Hematopoietic multipotent progenitor cell treated with erythropoietin and hydrocortisone succinate and interleukin-3 and kit ligand, for 17 days (in vitro differentiated cells): Measurements from ENCODE around the gene CCDC80.
A peak's percentile ranks its signal among the peaks of the same experiment; 100 is the strongest.

Source experiments
- DNase-seq: peaks from one replicate; pipeline ENCODE4 v3.0.0-alpha.2; 2015; ENCODE audit warnings: low spot score

The CCDC80 gene

DNA sequence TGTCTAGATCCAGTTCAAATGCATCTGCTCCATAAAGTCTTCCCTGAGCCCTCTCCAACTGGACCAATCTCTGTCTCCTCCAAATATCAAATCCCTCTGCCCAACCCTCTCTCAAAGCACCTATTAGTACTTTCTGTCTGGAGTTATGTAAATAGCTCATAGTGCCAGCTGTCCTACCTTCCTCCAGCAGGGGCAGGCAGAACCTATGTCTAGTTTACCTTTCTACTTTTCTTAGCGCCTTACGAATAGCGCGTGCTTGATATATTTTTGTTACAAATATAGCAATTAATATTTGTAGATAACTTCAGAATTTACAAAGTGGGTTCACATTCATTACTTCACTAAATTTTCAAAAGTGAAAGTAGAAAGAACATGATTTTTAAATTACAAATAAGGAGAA is 14.0 kb upstream of the CCDC80 start:
- no peak for DNase-seq

DNA sequence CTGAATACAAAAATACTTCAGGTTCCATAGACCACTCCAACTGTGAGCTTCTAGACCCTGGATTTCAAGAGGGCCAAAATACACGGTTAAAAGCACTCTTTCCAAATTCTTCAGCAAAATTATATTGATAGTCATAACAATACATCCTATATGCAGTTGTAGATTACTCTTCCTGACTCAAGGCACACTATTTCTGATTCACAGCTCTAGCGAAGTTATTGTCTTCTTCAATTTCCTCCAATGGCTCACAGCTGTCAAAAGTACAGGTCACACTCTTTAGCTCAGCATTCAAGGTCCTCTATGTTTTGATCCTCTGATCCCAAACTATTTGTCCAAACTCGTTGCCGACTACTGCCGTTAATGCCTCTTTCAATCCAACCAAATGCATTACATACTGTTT is 13.5 kb upstream of the CCDC80 start:
- no peak for DNase-seq

DNA sequence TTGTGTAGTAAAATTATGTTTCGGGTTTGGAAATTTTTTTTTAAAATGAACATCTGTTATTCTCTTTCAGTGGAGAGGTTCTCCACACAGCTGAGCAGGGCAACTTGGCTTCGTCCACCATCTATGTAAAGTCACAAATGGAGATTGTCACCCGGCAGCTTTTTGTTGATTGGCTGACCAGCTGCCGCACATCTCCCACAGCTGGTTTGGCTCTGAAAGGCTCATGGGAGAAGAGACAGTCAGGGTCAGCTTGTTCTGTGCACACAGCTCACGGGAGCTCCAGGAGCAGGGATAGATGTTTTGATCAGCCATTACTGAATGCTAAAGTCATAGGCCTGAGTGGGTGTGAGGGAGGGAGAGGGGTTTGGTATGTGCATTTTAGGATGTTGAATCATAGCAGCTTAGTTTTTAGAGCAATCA is 12.9 kb upstream of the CCDC80 start:
- DNase-seq, result no peak

DNA sequence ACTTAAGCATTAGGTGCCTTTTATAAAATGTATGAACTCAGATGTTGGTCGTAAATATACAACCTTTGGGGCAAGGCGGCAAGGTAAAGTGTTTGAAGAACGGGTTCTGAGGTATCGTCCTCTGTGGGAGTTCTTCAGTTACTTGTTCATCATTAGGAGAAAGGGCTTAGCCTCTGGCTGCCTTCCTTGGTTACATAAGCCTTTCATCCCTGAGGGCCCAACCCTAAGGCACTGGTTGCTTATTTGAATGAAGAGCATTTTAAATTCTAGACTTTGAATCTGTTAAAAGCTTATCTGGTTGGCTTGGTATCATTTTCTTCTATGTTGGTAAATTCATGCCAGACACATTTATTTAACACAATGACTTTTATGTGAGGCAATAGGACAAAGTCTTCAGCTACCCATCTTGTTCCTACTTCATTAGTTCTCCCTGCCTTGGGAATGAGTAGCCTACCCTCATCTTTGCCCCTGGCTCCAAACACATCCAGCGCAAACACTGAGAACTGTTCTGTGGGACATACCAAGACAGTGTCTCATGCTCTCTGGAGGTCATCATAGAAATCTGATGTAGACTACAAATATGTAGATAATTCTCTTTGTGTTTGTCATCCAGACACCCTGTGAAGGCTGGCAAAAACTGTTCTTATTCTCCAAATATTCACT is 12.4 kb upstream of the CCDC80 start:
- DNase-seq, result no peak

DNA sequence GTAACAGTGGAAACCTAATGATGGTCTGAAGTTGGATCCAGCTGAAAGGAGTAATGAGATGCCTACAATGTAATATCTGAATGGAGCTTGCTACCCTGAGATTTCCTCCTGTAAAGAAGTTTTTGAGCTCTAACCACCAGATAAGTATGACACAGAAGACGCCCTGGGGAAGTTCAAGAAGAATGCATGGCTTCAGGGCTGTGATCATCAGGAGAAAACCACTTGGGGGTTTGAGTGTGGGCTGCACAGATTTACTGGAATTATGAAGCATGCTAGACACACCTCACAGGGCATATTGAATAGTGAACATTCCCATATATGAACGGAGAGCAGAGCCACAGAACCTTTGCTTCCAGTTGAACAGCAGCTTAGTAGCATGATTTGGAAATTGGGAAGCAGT is 10.6 kb upstream of the CCDC80 start:
- no peak for DNase-seq

DNA sequence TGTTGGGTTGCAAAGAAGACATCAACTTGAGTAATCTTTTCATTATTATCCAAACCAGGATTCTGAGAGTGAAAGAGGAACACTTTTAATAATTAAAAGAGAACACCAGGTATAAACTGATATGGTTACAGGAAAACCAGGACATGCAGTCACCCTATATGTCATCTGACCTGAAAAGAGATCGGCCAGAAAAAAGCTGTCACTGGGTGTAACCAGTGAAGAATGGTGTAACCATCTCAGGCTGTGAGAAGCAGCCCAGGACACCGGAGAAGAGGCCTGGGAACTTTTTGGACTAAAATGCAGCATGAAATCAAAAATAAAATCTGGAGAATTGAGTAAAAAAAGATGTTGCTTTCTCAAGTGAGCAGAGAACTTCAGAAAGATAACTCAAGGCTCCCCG is 10.1 kb upstream of the CCDC80 start:
- DNase-seq, result no peak

DNA sequence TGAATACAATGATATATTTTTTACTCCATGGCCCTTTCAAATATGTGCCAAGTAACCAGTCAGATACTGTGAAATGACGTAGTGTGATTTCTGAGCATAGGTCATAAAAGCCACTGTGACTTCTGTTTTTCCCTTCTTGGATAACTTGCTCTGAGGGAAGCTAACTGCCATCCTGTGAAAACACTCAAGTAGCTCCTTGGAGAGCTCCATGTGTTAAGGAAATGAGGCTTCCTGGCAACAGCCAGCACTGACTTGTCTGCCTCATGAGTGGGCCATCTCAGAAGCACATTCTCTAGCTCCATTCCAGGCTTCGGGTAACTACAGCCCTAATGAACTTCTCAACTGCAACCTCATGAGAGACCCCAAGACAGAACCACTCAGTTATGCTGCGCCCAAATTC is 9.5 kb upstream of the CCDC80 start:
- no peak for DNase-seq

DNA sequence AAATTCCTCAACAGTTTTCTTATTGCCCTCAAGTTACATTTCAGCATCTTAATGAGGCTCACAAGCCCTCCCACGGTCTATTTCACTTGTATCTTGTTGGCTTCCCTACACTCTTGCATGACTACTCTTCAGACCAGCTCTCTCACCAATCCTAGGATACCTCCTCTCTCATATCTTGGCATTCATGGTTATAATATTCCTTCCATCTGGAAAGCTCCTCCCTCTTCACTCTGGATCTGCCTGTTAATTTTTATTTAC is 8.5 kb upstream of the CCDC80 start:
- DNase-seq, result no peak

DNA sequence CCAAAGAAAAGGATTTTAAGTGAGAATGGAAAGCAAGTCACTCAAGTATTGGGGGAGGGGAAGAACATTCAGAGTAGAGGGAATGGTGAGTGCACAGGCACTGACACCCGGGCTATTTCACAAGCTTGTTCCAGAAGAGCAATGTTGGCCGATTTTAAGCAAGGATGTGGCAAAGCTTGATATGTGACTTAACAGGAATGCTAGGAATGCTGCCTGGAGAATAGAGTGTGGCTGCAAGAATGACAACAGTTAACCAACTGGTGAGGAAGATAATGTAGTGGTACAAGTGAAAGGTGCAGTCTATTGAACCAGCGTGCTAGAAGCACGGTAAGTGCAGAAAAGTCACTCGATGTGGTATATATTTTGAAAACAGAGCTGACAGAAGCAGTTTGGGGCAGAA is 6.2 kb upstream of the CCDC80 start:
- no peak for DNase-seq

DNA sequence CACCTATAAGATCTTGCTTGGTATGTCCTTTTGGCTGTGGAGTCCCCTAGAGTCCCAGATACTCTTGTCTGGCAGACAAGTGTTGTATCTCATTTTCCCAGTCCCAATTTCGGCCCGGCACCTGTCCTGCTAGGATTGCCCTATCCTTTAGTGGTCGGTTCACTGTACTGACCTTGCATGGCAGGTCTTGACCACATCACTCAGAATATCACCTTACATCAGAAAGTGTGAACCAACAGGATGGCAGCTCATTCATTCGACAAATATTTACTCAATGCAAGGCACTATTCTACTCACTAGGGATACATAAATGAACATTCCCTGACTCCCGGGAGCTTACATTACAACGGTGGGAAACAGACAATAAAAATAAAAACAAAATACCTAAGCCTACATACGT is 5.7 kb upstream of the CCDC80 start:
- no peak for DNase-seq

DNA sequence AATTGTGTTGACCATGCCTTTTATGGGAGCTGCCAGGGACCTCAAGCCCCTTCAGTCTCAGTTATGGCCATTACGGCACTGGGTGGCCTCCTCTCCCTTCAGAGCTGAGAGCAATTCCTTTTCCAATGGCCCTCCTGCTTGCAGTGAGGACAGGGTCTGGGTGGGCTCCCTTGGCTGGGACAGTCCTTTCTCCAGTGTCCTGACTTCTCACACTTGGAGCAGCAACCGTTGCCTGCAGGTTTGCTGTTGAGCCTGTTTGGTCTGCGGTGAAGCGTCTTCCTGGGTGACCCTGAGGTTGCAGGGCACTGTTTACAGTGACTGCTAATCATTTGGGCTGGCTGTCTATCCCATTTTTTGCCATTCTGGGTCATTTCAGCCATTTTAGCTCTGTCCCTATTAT is 3.5 kb upstream of the CCDC80 start:
- no peak for DNase-seq

DNA sequence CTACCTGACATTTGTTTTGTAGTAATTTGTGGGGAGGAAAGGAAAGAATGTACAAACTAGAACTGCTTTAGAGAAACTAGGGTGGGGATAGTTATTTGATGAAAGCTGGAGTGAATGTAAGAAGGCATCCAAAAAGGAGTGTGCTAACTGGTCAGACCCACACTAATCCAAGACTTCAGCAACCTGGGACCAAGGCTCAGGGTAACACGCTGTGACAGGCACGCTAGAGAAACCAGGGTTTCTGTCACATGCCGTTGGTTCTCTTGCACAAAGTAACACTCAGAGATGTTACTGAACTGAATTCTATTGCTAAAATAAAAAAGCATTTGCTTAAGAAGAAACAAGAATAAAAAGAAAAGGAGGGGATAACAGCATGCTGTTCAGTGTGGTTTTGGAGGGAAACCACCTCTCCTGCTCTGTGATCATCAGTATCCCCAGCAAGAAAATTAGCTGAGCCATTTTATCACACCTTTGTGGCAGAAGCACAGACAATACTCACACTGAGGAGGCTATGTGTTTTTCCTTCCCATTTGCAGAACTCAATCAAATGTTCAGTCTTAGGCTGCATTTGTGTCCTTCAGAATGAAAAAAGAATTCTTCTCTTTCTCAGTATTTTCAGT is 2.8 kb upstream of the CCDC80 start:
- DNase-seq, result no peak

DNA sequence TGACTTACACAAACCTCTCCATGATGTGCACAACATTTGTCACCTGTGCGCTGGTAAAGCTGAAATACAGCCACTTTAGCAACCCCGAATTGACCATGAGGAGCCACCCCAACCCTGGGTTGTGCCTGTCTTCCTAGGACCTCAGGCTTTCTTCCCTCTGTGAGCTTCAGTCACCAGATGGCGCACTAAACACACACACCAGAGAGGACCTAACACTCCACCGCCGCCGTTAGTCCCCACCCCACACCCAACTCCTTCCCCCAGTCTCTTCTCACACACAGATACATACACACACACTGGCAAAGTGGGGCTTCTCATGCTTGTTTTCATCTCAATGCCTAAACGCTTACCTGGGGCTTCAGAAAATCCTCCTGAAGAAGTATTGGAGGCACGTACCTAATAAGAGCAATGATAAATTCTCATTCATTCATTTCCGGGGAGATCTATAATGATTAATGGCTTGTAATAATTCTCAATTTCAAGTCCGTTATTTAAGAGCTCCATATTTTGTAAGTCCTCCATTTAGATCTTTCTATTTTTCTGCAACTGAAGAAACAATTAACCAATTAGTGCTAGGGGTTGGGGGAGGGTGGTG is 2.1 kb upstream of the CCDC80 start:
- DNase-seq, result peak; percentile 55

DNA sequence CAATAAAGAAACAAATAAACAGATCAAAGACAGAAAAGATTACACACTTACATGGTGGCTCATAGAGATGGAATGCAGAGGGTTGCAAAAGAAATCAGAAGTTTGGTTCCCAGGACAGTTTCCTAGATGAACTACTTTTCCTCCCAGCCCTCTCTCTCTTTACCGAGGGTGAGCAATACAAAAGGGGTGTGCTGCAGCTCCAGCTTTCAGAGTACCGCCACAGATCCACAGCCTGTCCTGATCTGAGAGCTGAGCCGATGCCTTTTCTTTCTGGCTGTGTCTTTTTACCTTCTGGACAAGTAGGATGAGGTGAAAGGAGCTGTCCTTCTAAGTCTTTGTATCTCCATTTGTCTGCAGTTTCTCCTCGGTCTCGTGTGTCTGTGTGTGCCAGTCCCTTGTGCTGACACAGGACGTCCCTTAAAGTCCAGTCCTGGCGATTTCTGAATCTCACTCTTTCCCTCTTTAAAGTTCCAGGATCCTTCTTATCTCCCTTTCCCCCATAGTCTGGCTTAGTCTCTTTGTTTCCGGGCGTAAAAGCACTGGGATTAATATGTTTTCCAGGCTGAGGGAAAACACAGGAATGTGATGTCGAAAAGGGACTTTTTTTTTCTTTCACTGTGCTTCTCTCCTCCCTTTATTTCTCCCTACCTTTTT is 540 bp downstream of the CCDC80 start:
- DNase-seq, result no peak

DNA sequence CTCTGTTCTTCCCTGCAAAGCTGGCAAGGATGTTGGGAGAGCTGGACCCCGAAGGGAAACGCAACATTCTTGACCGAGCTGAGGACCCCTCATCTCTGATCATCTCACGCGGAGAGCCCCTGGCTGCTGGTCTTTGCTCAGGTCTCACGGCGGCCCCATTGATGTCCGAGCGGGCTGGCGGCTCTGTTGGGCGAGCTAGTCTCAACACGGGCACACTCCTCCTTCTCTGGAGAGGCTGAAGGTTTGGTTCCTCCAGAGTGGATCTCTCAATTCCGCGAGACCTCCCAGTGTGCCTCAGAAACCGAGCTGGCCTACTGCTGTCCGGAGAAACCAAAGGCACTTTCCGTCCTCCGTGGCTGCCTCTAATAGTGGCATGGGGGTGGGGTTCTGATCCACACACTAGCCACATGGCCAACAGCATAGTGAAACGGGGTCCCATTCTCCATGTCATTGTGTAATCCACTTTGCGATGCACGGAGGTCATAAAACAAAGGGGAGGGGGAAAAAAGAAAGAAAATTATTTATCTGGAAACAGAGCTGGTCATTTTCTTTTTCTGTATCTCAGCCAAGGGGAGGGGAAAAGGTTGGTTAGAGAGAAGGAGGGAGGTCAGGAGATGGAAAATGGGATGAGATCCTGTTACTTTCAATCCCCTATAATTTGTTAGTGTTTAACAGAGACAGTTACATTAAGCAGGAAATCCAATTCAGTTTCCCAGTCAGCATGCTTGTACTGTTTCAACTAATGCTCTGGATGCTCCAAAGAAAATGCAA is 1.3 kb downstream of the CCDC80 start:
- no peak for DNase-seq

DNA sequence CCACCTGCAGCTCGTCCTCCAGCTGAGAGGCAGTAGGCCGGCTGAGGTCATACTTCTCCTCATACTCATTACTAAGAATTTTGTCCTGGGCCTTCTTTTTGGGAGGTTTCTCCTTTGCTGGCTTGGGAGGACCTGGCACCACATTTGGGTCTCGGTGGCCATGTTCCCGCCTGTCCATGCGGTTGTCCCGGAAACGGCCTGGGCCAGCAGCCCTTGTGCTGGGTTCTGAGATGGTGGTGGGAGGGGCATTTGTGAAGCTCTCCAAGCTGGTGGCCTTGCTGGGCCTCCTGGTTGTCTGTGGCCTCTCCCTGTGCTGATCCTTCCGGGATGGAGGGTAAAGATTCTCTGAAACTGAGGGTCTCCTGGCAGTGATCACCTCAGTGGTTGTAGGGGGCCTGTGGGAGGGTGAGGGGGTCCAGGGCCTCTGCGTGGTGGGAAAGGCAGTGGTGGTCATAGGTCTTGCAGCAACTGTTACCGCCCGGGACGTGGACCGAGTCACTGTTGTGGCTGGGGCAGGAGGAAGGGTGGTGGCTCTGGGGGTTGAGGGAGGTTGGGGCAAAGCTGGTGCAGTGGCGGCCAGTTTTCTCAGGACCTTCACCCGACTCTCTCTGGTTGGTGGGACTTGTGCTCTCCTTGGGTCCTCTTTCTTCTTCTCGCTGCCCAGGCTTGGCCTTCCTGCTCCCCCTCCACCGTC is 2.5 kb downstream of the CCDC80 start:
- DNase-seq, result no peak

DNA sequence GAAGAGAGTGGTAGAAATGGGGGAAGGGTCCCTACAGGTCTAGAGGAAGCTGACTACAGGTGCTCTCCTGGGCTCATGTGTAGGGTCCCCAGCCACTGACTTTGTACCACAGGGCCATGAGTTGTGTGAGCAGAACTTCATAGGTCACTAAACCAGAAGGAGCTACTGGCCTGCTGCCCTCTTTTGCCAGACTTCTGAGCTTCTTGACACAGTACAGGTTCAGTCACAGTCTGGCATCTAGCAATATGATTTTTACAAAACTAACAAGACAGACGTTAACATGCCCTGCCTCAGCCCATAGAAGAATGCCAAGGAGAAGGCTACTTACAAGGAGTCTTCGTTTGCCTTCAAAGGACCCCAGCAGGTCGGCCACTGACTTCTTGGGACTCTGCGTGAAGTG is 3.2 kb downstream of the CCDC80 start:
- no peak for DNase-seq

DNA sequence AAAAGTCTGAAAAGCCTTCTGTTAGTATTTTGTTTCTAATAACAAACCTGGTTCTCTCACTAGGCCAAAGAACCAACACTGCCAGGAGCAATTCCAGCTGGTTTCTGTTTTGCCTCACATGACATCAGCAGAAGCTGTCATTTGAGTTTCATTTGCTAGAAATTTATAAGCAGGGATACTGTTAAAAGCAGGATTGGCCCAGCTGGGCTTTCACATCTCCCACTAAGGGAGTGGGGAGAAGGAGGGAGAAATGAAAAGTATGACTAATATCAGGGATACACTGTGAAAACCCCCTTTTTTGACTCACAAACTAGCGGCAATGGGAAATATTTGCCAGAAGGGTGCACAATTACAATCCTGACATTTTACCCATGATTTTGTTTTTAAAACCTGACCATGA is 5.3 kb downstream of the CCDC80 start:
- DNase-seq, result no peak

DNA sequence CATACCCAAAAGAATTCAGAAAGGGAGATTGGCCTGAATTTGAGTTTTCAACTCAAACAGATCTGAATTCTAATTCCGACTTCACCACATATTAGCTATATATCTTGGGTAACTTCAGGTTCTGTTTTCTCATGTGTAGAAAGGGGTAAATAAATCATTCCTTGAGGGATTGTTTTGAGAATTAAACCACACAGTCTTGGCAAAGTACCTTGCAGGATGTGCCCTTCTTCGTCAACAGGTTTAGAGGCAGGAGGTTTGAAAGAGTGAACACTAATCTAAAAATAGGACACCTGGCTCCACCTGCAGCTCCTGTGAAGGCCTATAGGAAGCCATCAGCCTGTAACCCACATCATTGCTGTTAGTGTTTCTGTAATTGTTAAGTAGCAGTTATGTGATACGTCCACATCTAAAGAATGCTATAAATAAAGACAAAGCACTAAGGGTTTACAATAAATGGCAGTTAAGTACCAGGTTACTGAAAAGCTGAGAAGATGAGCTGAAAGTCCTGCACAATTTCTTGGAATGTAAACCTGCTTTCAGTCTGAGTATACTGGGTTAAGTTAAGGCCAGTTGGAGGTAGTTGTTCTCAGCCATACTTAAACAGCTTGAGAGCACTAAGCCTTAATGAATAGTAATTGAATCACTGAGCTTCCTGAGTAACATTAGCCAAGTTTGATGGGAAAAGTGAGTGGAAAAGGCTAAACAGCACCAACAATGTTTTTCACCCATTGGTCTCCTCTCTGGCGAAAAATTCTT is 6.0 kb downstream of the CCDC80 start:
- DNase-seq, result no peak

DNA sequence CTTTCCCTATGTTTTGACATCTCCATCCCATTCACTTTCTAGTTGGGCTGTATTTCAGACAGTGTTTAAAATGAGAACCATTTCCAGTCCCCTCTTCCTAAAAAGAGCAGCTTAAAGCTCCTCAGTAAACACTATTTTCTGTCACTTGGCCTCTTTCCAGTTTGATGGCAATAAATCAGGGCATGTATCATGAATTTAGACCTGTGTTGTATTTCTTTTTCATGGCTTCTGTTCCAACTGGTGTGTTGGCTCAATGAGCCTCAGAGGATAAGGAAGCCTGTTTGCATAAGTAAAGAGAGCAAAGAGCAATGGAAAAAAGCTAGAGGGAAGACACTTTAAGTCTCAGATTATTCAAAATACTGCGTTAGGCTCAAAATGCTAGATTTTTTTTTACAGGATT is 7.2 kb downstream of the CCDC80 start:
- no peak for DNase-seq

DNA sequence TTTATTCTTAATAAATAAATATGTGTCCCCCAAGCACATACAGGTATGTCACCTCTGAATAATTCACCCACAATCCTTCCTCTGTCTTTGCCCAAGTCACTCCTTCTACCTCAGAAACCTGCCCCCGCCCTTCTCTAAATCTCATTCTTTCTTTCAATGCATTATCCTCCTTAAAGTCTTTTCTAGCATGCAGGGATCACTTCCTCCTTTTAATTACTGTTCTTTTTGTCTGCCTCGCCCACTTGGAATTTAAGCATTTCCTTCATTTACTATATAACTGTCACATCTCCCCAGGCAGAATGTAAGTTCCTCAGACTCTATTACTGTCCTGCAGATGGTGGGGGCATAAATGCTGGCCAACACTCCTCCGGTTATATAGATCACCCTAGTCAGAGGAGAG is 7.8 kb downstream of the CCDC80 start:
- DNase-seq, result no peak

DNA sequence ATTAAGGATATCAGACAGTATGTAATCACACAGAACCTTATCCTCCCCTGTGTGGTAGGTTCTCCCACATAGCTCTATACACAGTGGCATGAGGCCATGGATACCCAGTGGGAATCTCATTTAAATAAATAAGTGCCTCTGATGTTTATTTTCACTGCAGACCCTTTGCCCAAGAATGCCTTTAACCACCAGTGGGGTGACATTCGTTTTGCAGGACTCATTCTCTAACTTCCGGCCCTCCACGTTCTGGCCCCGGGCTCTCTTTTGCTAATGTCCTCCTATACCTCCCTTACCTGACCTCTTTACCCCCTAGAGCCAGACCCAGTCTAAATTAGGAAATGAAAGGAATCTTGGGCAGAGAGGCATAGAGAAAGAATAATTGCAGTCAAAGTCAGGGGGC is 8.3 kb downstream of the CCDC80 start:
- no peak for DNase-seq
